KG1 (cell line): ENCODE results near the gene KIAA0319L.

Source experiments
- DNase-seq: peaks from one replicate; lab custom pipeline; 2025; lab: John Stamatoyannopoulos, UW

Gene KIAA0319L

GRCh38 chr1:35443768-35444518 lies 113.3 kb downstream of the KIAA0319L start:
- DNase-seq = no peak

GRCh38 chr1:35442734-35443133 lies 114.5 kb downstream of the KIAA0319L start:
- DNase-seq = no peak

GRCh38 chr1:35441926-35442579 lies 115.2 kb downstream of the KIAA0319L start:
- DNase-seq = no peak

- no peak for DNase-seq
Measured at GRCh38 chr1:35439626-35440025, 117.6 kb downstream of the KIAA0319L start.

- no peak for DNase-seq
Measured at GRCh38 chr1:35437200-35437599, 120.0 kb downstream of the KIAA0319L start.

GRCh38 chr1:35436078-35436477 lies 121.1 kb downstream of the KIAA0319L start:
- no peak for DNase-seq

GRCh38 chr1:35434703-35435102 lies 122.5 kb downstream of the KIAA0319L start:
- DNase-seq = no peak

- DNase-seq = no peak
Measured at GRCh38 chr1:35433714-35434113, 123.5 kb downstream of the KIAA0319L start.

GRCh38 chr1:35432231-35432630 lies 125.0 kb downstream of the KIAA0319L start:
- DNase-seq = no peak

GRCh38 chr1:35431173-35431599 lies 126.0 kb downstream of the KIAA0319L start:
- no peak for DNase-seq

GRCh38 chr1:35430762-35431161 lies 126.4 kb downstream of the KIAA0319L start:
- DNase-seq = no peak

- no peak for DNase-seq
Measured at GRCh38 chr1:35428360-35428759, 128.8 kb downstream of the KIAA0319L start.

- no peak for DNase-seq
Measured at GRCh38 chr1:35426097-35426586, 131.1 kb downstream of the KIAA0319L start.

GRCh38 chr1:35408925-35409324 lies 148.3 kb downstream of the KIAA0319L start:
- DNase-seq = no peak

- DNase-seq = no peak
Measured at GRCh38 chr1:35407743-35408142, 149.5 kb downstream of the KIAA0319L start.

GRCh38 chr1:35406103-35406502 lies 151.1 kb downstream of the KIAA0319L start:
- DNase-seq = no peak

GRCh38 chr1:35401049-35401448 lies 156.2 kb downstream of the KIAA0319L start:
- no peak for DNase-seq

- no peak for DNase-seq
Measured at GRCh38 chr1:35398739-35399138, 158.5 kb downstream of the KIAA0319L start.

- DNase-seq = no peak
Measured at GRCh38 chr1:35394386-35394785, 162.8 kb downstream of the KIAA0319L start.

- no peak for DNase-seq
Measured at GRCh38 chr1:35390600-35391494, 166.4 kb downstream of the KIAA0319L start.

GRCh38 chr1:35386959-35387358 lies 170.2 kb downstream of the KIAA0319L start:
- DNase-seq = no peak

GRCh38 chr1:35386290-35386689 lies 170.9 kb downstream of the KIAA0319L start:
- DNase-seq = no peak
